Activated naive CD8-positive, alpha-beta T cell treated with anti-CD3 and anti-CD28 coated beads, Interleukin-2, amount 10 ng/mL, durations not matched to agents 7 days and 5 days (primary cell): ENCODE data around the gene GFRA1. TPM values are rescaled to one million over a fixed set of nuclear protein-coding genes. Genes with fewer than 3 reads are reported as not detected.

Experiments
- ATAC-seq: fragments of 150-1000 bp; cut with Tn5 transposase; one replicate; pipeline ENCODE4 v1.10.0; 2021; ENCODE audit warnings: low read depth, moderate library complexity
- POLR2A ChIA-PET: fragments of 350-600 bp; sonication (Branson Sonifier 250); formaldehyde crosslinking; loops from one replicate; lab custom pipeline; 2021; ENCODE audit warnings: antibody characterized with exemption; lab: Charles Lee
- DNase-seq: peaks from one replicate; pipeline ENCODE4 v3.0.0; 2021
- H3K27ac Mint-ChIP-seq: one replicate; pipeline ENCODE4 v1.8.0; 2022; ENCODE audit warnings: mild to moderate bottlenecking, mixed read lengths
- H3K27me3 Mint-ChIP-seq: one replicate; pipeline ENCODE4 v1.8.0; 2022; ENCODE audit warnings: mild to moderate bottlenecking, moderate library complexity, mixed read lengths
- H3K36me3 Mint-ChIP-seq: one replicate; pipeline ENCODE4 v1.8.0; 2021; ENCODE audit warnings: mild to moderate bottlenecking, mixed read lengths
- H3K4me1 Mint-ChIP-seq: one replicate; pipeline ENCODE4 v1.8.0; 2021; ENCODE audit warnings: mixed read lengths
- H3K4me3 Mint-ChIP-seq: one replicate; pipeline ENCODE4 v1.8.0; 2022; ENCODE audit warnings: mild to moderate bottlenecking, moderate library complexity, mixed read lengths
- H3K9me3 Mint-ChIP-seq: one replicate; pipeline ENCODE4 v1.8.0; 2021; ENCODE audit warnings: mixed read lengths
- total RNA-seq, 2 experiments: library from RNA; stranded (reverse); gene quantifications; one replicate each; pipeline ENCODE4 v1.2.3, GENCODE V29; 2021

Gene GFRA1
- total RNA-seq, 2 experiments from 2014 or later: not detected

GRCh38 chr10:116211682-116212081 is 61.3 kb downstream of the GFRA1 start:
- no peaks in the 10 kb centered on the region for H3K36me3 Mint-ChIP-seq

GRCh38 chr10:116210588-116211346 is 62.2 kb downstream of the GFRA1 start:
- Mint-ChIP-seq H3K9me3 (no peaks in the 10 kb centered on the region), H3K27me3 (no peaks in the 10 kb centered on the region), H3K4me1 (no peaks in the 10 kb centered on the region), H3K36me3 (no peaks in the 10 kb centered on the region), H3K27ac (no peak overlapping the region), H3K4me3 (no peak overlapping the region)
- no peak for DNase-seq
- POLR2A ChIA-PET: no interaction called here
- no peak for ATAC-seq

More at GRCh38 chr10:116211682-116212081, 61.3 kb downstream of the GFRA1 start:
- POLR2A ChIA-PET: no interaction called here
- Mint-ChIP-seq H3K4me1 (no peaks in the 10 kb centered on the region), H3K9me3 (no peaks in the 10 kb centered on the region), H3K27me3 (no peaks in the 10 kb centered on the region), H3K27ac (no peak overlapping the region), H3K4me3 (no peak overlapping the region)
- DNase-seq (no peak), ATAC-seq (no peak)

GRCh38 chr10:116209781-116210180 is 63.2 kb downstream of the GFRA1 start:
- ATAC-seq: no peak
- no peaks in the 10 kb centered on the region for H3K36me3 Mint-ChIP-seq
- no peaks in the 10 kb centered on the region for H3K9me3 Mint-ChIP-seq

GRCh38 chr10:116208956-116209567 is 63.9 kb downstream of the GFRA1 start:
- ATAC-seq: no peak
- Mint-ChIP-seq H3K27ac (no peak overlapping the region), H3K4me1 (no peaks in the 10 kb centered on the region), H3K4me3 (no peak overlapping the region), H3K36me3 (no peaks in the 10 kb centered on the region), H3K9me3 (no peaks in the 10 kb centered on the region), H3K27me3 (no peaks in the 10 kb centered on the region)
- no peak for DNase-seq
- POLR2A ChIA-PET: no interaction called here

More at GRCh38 chr10:116209781-116210180, 63.2 kb downstream of the GFRA1 start:
- no peak overlapping the region for H3K27ac Mint-ChIP-seq
- H3K4me1 Mint-ChIP-seq: no peaks in the 10 kb centered on the region
- POLR2A ChIA-PET: no interaction called here
- no peaks in the 10 kb centered on the region for H3K27me3 Mint-ChIP-seq
- DNase-seq: no peak
- no peak overlapping the region for H3K4me3 Mint-ChIP-seq

- no peaks in the 10 kb centered on the region for H3K27me3 Mint-ChIP-seq
- H3K27ac Mint-ChIP-seq: no peak overlapping the region
- no peaks in the 10 kb centered on the region for H3K9me3 Mint-ChIP-seq
- no peaks in the 10 kb centered on the region for H3K4me1 Mint-ChIP-seq
- no peak overlapping the region for H3K4me3 Mint-ChIP-seq
- DNase-seq (no peak), ATAC-seq (no peak)
- H3K36me3 Mint-ChIP-seq: no peaks in the 10 kb centered on the region
- POLR2A ChIA-PET: no interaction called here
Measured at GRCh38 chr10:116207690-116208089, 65.3 kb downstream of the GFRA1 start.

- no peak for ATAC-seq
- no peak overlapping the region for H3K4me3 Mint-ChIP-seq
- no peak overlapping the region for H3K27ac Mint-ChIP-seq
- no peaks in the 10 kb centered on the region for H3K36me3 Mint-ChIP-seq
- no peaks in the 10 kb centered on the region for H3K27me3 Mint-ChIP-seq
- H3K9me3 Mint-ChIP-seq: no peaks in the 10 kb centered on the region
- no peaks in the 10 kb centered on the region for H3K4me1 Mint-ChIP-seq
- DNase-seq: no peak
- POLR2A ChIA-PET: no interaction called here
Measured at GRCh38 chr10:116203661-116204060, 69.3 kb downstream of the GFRA1 start.

GRCh38 chr10:116201670-116202430 is 71.2 kb downstream of the GFRA1 start:
- no peaks in the 10 kb centered on the region for H3K9me3 Mint-ChIP-seq
- H3K27me3 Mint-ChIP-seq: no peaks in the 10 kb centered on the region
- DNase-seq (no peak), ATAC-seq (no peak)
- H3K27ac Mint-ChIP-seq: no peak overlapping the region
- H3K36me3 Mint-ChIP-seq: no peaks in the 10 kb centered on the region
- no peak overlapping the region for H3K4me3 Mint-ChIP-seq
- no peaks in the 10 kb centered on the region for H3K4me1 Mint-ChIP-seq
- POLR2A ChIA-PET: no interaction called here

- DNase-seq (no peak), ATAC-seq (no peak)
- H3K27ac Mint-ChIP-seq: no peak overlapping the region
- no peaks in the 10 kb centered on the region for H3K9me3 Mint-ChIP-seq
- no peaks in the 10 kb centered on the region for H3K27me3 Mint-ChIP-seq
- no peaks in the 10 kb centered on the region for H3K36me3 Mint-ChIP-seq
- no peaks in the 10 kb centered on the region for H3K4me1 Mint-ChIP-seq
- POLR2A ChIA-PET: no interaction called here
- no peak overlapping the region for H3K4me3 Mint-ChIP-seq
Measured at GRCh38 chr10:116201011-116201410, 72.0 kb downstream of the GFRA1 start.

- POLR2A ChIA-PET: no interaction called here
- H3K27ac Mint-ChIP-seq: no peak overlapping the region
Measured at GRCh38 chr10:116198676-116199035, 74.3 kb downstream of the GFRA1 start.

GRCh38 chr10:116197946-116198675 is 74.9 kb downstream of the GFRA1 start:
- Mint-ChIP-seq H3K4me1 (no peaks in the 10 kb centered on the region), H3K27me3 (no peaks in the 10 kb centered on the region), H3K36me3 (no peaks in the 10 kb centered on the region), H3K4me3 (no peak overlapping the region), H3K27ac (no peak overlapping the region), H3K9me3 (peaks cover 2% of the 10 kb centered on the region)
- POLR2A ChIA-PET: no interaction called here
- ATAC-seq (no peak), DNase-seq (no peak)

More at GRCh38 chr10:116198676-116199035, 74.3 kb downstream of the GFRA1 start:
- ATAC-seq: no peak
- H3K4me1 Mint-ChIP-seq: no peaks in the 10 kb centered on the region
- no peaks in the 10 kb centered on the region for H3K36me3 Mint-ChIP-seq
- H3K27me3 Mint-ChIP-seq: no peaks in the 10 kb centered on the region
- DNase-seq: no peak
- H3K9me3 Mint-ChIP-seq: peaks cover 2% of the 10 kb centered on the region
- no peak overlapping the region for H3K4me3 Mint-ChIP-seq

GRCh38 chr10:116195583-116195982 is 77.4 kb downstream of the GFRA1 start:
- H3K27me3 Mint-ChIP-seq: no peaks in the 10 kb centered on the region
- POLR2A ChIA-PET: no interaction called here
- no peak for DNase-seq
- ATAC-seq: no peak
- peaks cover 2% of the 10 kb centered on the region for H3K9me3 Mint-ChIP-seq
- no peaks in the 10 kb centered on the region for H3K4me1 Mint-ChIP-seq
- no peak overlapping the region for H3K4me3 Mint-ChIP-seq
- H3K27ac Mint-ChIP-seq: no peak overlapping the region
- H3K36me3 Mint-ChIP-seq: no peaks in the 10 kb centered on the region

GRCh38 chr10:116195039-116195438 is 78.0 kb downstream of the GFRA1 start:
- H3K4me3 Mint-ChIP-seq: no peak overlapping the region
- POLR2A ChIA-PET: no interaction called here
- peaks cover 2% of the 10 kb centered on the region for H3K9me3 Mint-ChIP-seq
- no peaks in the 10 kb centered on the region for H3K36me3 Mint-ChIP-seq
- ATAC-seq (no peak), DNase-seq (no peak)
- H3K4me1 Mint-ChIP-seq: no peaks in the 10 kb centered on the region
- H3K27me3 Mint-ChIP-seq: no peaks in the 10 kb centered on the region
- no peak overlapping the region for H3K27ac Mint-ChIP-seq

GRCh38 chr10:116194061-116194460 is 78.9 kb downstream of the GFRA1 start:
- Mint-ChIP-seq H3K27ac (no peak overlapping the region), H3K27me3 (no peaks in the 10 kb centered on the region), H3K36me3 (no peaks in the 10 kb centered on the region), H3K9me3 (peaks cover 2% of the 10 kb centered on the region), H3K4me1 (no peaks in the 10 kb centered on the region), H3K4me3 (no peak overlapping the region)
- POLR2A ChIA-PET: no interaction called here
- ATAC-seq (no peak), DNase-seq (no peak)
